ENCODE data around the gene FANCD2.

Gene FANCD2

DNA sequence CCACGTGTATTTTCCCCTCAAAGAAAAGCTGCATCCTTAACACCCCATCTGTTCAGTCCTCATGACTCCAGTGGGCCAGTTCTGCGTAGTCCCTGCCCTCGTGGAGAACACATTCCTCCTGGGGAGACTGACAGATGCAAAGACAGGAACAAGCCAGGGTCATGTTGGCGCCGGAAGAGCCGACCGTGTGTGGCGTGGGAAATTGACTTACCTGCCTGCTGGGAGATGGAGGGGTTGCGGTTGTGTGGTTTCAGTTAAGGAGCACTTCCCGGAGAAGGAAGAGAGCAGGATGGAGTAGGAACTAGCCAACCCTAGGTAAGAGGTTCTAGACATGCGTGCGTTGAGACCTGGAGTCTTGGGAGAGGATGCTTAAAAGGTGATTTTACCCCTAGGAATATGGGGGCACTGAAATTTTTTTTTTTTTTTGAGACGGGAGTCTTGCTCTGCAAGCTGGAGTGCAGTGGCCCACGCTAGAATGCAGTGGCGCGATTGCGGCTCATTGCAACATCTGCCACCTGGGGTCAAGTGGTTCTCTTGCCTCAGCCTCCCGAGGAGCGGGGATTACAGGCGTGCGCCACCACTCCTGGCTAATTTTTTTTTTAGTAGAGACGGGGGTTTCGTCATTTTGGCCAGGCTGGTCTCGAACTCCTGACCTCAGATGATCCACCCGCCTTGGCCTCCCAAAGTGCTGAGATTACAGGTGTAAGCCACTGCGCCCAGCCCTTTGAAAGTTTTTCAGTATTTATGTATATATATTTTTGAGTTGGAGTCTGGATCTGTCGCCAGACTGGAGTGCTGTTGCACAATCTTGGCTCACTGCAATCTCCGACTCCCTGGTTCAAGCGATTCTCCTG lies 116.7 kb downstream of the FANCD2 start (continued):
- TF ChIP-seq, protein P1, sequence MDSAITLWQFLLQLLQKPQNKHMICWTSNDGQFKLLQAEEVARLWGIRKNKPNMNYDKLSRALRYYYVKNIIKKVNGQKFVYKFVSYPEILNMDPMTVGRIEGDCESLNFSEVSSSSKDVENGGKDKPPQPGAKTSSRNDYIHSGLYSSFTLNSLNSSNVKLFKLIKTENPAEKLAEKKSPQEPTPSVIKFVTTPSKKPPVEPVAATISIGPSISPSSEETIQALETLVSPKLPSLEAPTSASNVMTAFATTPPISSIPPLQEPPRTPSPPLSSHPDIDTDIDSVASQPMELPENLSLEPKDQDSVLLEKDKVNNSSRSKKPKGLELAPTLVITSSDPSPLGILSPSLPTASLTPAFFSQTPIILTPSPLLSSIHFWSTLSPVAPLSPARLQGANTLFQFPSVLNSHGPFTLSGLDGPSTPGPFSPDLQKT (IDR thresholded peaks at IDR 0.05; ENCODE audit: borderline replicate concordance, low read depth, low read length), result no peak
- no peak for TF ChIP-seq ZNF2 (tag by site-specific recombination; IDR thresholded peaks at IDR 0.05)
- no peak for TF ChIP-seq ZNF596 (tag by site-specific recombination; IDR thresholded peaks at IDR 0.05)
- no peak for TF ChIP-seq ZNF202 (tag by site-specific recombination; IDR thresholded peaks at IDR 0.05; ENCODE audit: borderline replicate concordance)
- TF ChIP-seq ZFP3 (tag by site-specific recombination; IDR thresholded peaks at IDR 0.05; ENCODE audit: low read depth), result no peak
- no peak for TF ChIP-seq ZNF629 (tag by site-specific recombination; IDR thresholded peaks at IDR 0.05)
- no peak for TF ChIP-seq HOXD13 (CRISPR knock-in tag; IDR thresholded peaks at IDR 0.05; ENCODE audit: borderline replicate concordance)
- TF ChIP-seq, protein P2, sequence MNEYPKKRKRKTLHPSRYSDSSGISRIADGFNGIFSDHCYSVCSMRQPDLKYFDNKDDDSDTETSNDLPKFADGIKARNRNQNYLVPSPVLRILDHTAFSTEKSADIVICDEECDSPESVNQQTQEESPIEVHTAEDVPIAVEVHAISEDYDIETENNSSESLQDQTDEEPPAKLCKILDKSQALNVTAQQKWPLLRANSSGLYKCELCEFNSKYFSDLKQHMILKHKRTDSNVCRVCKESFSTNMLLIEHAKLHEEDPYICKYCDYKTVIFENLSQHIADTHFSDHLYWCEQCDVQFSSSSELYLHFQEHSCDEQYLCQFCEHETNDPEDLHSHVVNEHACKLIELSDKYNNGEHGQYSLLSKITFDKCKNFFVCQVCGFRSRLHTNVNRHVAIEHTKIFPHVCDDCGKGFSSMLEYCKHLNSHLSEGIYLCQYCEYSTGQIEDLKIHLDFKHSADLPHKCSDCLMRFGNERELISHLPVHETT (tag by site-specific recombination; IDR thresholded peaks at IDR 0.05), result no peak
- TF ChIP-seq ZFP69B (tag by site-specific recombination; IDR thresholded peaks at IDR 0.05), result no peak
- TF ChIP-seq BCL11A (tag by site-specific recombination; IDR thresholded peaks at IDR 0.05; ENCODE audit: low read depth), result no peak; the same call in 1 of the 2 replicates
- TF ChIP-seq, protein P3, sequence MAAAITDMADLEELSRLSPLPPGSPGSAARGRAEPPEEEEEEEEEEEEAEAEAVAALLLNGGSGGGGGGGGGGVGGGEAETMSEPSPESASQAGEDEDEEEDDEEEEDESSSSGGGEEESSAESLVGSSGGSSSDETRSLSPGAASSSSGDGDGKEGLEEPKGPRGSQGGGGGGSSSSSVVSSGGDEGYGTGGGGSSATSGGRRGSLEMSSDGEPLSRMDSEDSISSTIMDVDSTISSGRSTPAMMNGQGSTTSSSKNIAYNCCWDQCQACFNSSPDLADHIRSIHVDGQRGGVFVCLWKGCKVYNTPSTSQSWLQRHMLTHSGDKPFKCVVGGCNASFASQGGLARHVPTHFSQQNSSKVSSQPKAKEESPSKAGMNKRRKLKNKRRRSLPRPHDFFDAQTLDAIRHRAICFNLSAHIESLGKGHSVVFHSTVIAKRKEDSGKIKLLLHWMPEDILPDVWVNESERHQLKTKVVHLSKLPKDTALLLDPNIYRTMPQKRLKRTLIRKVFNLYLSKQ (tag by site-specific recombination; IDR thresholded peaks at IDR 0.05; ENCODE audit: borderline replicate concordance), result no peak
- no peak for TF ChIP-seq ZFP41 (tag by site-specific recombination; IDR thresholded peaks at IDR 0.05; ENCODE audit: borderline replicate concordance)
- TF ChIP-seq ZBTB17 (tag by site-specific recombination; IDR thresholded peaks at IDR 0.05), result peak; percentile 80
- no peak for TF ChIP-seq KLF9 (tag by site-specific recombination; IDR thresholded peaks at IDR 0.05; ENCODE audit: low read depth)
- 0 out of 2 replicates have a peak, but pooled peaks have one; percentile 35 for TF ChIP-seq ZNF341 (tag by site-specific recombination; IDR thresholded peaks at IDR 0.05; ENCODE audit: low read depth)
- no peak for TF ChIP-seq ZNF175 (tag by site-specific recombination; IDR thresholded peaks at IDR 0.05)
- no peak for TF ChIP-seq GLIS1 (tag by site-specific recombination; IDR thresholded peaks at IDR 0.05)
- TF ChIP-seq ZNF660 (tag by site-specific recombination; IDR thresholded peaks at IDR 0.05), result no peak
- no peak for TF ChIP-seq ZNF394 (tag by site-specific recombination; IDR thresholded peaks at IDR 0.05; ENCODE audit: borderline replicate concordance)
- TF ChIP-seq ZNF112 (tag by site-specific recombination; IDR thresholded peaks at IDR 0.05), result no peak
- peak; percentile 51; the same call in 1 of the 2 replicates for TF ChIP-seq ZSCAN23 (tag by site-specific recombination; IDR thresholded peaks at IDR 0.05)
- peak; percentile 47 for TF ChIP-seq SETDB1 (IDR thresholded peaks at IDR 0.05; ENCODE audit: insufficient read length, low read length)
- no peak for TF ChIP-seq ZNF133 (tag by site-specific recombination; IDR thresholded peaks at IDR 0.05)
- TF ChIP-seq ZBTB21 (tag by site-specific recombination; IDR thresholded peaks at IDR 0.05), result 0 out of 2 replicates have a peak, but pooled peaks have one; percentile 18
- TF ChIP-seq ZNF785 (tag by site-specific recombination; IDR thresholded peaks at IDR 0.05), result 0 out of 2 replicates have a peak, but pooled peaks have one; percentile 20
- TF ChIP-seq ZBTB48 (tag by site-specific recombination; IDR thresholded peaks at IDR 0.05), result no peak
- no peak for TF ChIP-seq ZNF558 (tag by site-specific recombination; IDR thresholded peaks at IDR 0.05)
- no peak for TF ChIP-seq ZNF529 (tag by site-specific recombination; IDR thresholded peaks at IDR 0.05; ENCODE audit: insufficient replicate concordance)
- no peak for TF ChIP-seq ZNF514 (tag by site-specific recombination; IDR thresholded peaks at IDR 0.05)
- TF ChIP-seq TRIM28 (IDR thresholded peaks at IDR 0.05; ENCODE audit: borderline replicate concordance, low read length), result no peak
- no peak for TF ChIP-seq ZNF623 (tag by site-specific recombination; IDR thresholded peaks at IDR 0.05)
- no peak for TF ChIP-seq ZNF624 (tag by site-specific recombination; IDR thresholded peaks at IDR 0.05)
- no peak for TF ChIP-seq REPIN1 (tag by site-specific recombination; IDR thresholded peaks at IDR 0.05; ENCODE audit: low read depth)
- TF ChIP-seq WT1 (tag by site-specific recombination; IDR thresholded peaks at IDR 0.05), result no peak
- TF ChIP-seq, protein P4, sequence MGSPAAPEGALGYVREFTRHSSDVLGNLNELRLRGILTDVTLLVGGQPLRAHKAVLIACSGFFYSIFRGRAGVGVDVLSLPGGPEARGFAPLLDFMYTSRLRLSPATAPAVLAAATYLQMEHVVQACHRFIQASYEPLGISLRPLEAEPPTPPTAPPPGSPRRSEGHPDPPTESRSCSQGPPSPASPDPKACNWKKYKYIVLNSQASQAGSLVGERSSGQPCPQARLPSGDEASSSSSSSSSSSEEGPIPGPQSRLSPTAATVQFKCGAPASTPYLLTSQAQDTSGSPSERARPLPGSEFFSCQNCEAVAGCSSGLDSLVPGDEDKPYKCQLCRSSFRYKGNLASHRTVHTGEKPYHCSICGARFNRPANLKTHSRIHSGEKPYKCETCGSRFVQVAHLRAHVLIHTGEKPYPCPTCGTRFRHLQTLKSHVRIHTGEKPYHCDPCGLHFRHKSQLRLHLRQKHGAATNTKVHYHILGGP (tag by site-specific recombination; IDR thresholded peaks at IDR 0.05), result no peak
- TF ChIP-seq ZNF707 (tag by site-specific recombination; IDR thresholded peaks at IDR 0.05), result 0 out of 2 replicates have a peak, but pooled peaks have one; percentile 29
- TF ChIP-seq ZNF211 (tag by site-specific recombination; IDR thresholded peaks at IDR 0.05; ENCODE audit: low read depth), result no peak
- no peak for TF ChIP-seq ZNF544 (tag by site-specific recombination; IDR thresholded peaks at IDR 0.05)
